SU-DHL-6 (cell line): ENCODE data around the gene APBA2.

Source experiments
- EZH2phosphoT487 ChIP-seq: fragments of 200-600 bp; sonication (generic), shearing (Covaris generic); conservative IDR thresholded peaks from 2 replicates; pipeline ENCODE4 v1.6.1; 2018; ENCODE audit warnings: mild to moderate bottlenecking, antibody characterized with exemption, low read length, moderate library complexity, mixed read lengths
- TF ChIP-seq, protein P1 (sequence below): fragments of 200-600 bp; sonication (generic); IDR thresholded peaks from one replicate; pipeline ENCODE4 v1.5.1; 2017; ENCODE audit warnings: antibody characterized with exemption, mild to moderate bottlenecking, low read length, moderate library complexity; ENCODE audit not compliant: insufficient read depth, poor library complexity, severe bottlenecking

DNA sequence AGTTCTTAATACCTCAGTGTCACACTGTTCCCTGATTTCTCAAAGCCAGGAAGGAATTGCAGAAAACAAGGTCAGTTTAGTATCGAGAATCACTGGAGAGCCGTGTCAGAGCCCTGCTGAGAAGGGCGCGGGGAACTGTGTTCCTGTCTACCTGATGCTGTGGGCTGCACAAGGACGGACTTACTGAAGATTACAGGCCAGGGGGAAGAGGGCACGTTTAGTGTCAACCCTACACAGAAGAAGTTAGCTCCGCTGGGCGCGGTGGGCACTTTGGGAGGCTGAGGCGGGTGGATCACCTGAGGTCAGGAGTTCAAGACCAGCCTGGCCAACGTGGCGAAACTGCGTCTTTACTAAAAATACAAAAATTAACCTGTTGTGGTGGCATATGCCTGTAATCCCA, 104.1 kb downstream of the APBA2 start:
- TF ChIP-seq, protein P1, sequence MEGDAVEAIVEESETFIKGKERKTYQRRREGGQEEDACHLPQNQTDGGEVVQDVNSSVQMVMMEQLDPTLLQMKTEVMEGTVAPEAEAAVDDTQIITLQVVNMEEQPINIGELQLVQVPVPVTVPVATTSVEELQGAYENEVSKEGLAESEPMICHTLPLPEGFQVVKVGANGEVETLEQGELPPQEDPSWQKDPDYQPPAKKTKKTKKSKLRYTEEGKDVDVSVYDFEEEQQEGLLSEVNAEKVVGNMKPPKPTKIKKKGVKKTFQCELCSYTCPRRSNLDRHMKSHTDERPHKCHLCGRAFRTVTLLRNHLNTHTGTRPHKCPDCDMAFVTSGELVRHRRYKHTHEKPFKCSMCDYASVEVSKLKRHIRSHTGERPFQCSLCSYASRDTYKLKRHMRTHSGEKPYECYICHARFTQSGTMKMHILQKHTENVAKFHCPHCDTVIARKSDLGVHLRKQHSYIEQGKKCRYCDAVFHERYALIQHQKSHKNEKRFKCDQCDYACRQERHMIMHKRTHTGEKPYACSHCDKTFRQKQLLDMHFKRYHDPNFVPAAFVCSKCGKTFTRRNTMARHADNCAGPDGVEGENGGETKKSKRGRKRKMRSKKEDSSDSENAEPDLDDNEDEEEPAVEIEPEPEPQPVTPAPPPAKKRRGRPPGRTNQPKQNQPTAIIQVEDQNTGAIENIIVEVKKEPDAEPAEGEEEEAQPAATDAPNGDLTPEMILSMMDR, result no peak
- TF ChIP-seq EZH2phosphoT487, result no peak
